ENCODE measurements around the gene COBLL1.

Gene COBLL1

DNA sequence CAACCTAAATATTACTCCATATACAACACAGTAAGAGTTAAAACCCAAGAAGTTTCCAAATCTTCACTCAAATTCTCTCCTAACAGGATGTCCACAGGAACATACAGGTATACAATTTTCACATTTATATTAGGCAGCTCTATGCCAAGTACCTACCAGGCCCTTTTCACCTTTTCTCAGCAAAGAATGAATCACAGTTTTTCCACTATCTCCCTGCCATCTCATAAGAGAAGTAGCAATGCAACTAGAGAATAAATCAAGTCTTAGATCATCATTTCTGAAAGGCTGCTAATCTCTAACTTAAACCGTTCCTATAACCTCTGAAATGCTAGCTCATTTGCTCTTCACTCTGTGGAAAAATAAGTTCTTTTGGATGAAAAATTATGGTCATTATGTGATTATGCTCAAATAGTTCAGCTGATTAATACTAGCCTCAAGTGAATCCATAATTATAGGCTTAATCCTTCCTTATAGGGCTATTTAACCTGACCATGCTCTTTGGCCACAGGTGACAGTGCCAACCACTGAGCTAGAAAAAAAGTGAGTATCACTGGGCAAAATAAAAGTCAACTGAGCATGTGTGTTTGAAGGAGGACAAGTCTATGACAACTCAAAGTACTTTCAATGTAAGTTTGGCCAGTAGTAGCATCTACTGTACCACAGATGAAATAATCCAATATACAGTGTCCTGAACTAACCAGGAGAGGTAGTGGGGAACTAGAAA is 79.7 kb downstream of the COBLL1 start:
- TF ChIP-seq EP300 (IDR thresholded peaks at IDR 0.05; ENCODE audit: borderline replicate concordance) (no peak), FOXM1 (IDR thresholded peaks at IDR 0.05; ENCODE audit: borderline replicate concordance, low read depth) (no peak), EGR1 (IDR thresholded peaks at IDR 0.05) (no peak), RAD21 (IDR thresholded peaks at IDR 0.05; ENCODE audit: low read depth) (no peak), TAF1 (IDR thresholded peaks at IDR 0.05; ENCODE audit: low read depth) (no peak), TEAD4 (IDR thresholded peaks at IDR 0.05) (no peak), CREB1 (IDR thresholded peaks at IDR 0.05; ENCODE audit: low read depth) (no peak), TCF12 (IDR thresholded peaks at IDR 0.05; ENCODE audit: low read depth) (no peak), CEBPB (IDR thresholded peaks at IDR 0.05) (no peak), NFIC (IDR thresholded peaks at IDR 0.05) (no peak), REST (IDR thresholded peaks at IDR 0.05; ENCODE audit: low read depth) (no peak), YY1 (IDR thresholded peaks at IDR 0.05; ENCODE audit: low read depth) (no peak), ZBTB7A (IDR thresholded peaks at IDR 0.05; ENCODE audit: low read depth) (no peak)
- TF ChIP-seq, protein P1, sequence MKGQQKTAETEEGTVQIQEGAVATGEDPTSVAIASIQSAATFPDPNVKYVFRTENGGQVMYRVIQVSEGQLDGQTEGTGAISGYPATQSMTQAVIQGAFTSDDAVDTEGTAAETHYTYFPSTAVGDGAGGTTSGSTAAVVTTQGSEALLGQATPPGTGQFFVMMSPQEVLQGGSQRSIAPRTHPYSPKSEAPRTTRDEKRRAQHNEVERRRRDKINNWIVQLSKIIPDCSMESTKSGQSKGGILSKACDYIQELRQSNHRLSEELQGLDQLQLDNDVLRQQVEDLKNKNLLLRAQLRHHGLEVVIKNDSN (IDR thresholded peaks at IDR 0.05), result no peak
- TF ChIP-seq, protein P2, sequence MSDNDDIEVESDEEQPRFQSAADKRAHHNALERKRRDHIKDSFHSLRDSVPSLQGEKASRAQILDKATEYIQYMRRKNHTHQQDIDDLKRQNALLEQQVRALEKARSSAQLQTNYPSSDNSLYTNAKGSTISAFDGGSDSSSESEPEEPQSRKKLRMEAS (IDR thresholded peaks at IDR 0.05), result no peak

- TF ChIP-seq RAD21 (IDR thresholded peaks at IDR 0.05; ENCODE audit: low read depth), result no peak
- no peak for TF ChIP-seq YY1 (IDR thresholded peaks at IDR 0.05; ENCODE audit: low read depth)
- no peak for TF ChIP-seq REST (IDR thresholded peaks at IDR 0.05; ENCODE audit: low read depth)
- TF ChIP-seq NFIC (IDR thresholded peaks at IDR 0.05), result no peak
- TF ChIP-seq, protein P2 (IDR thresholded peaks at IDR 0.05), result no peak
- TF ChIP-seq ZBTB7A (IDR thresholded peaks at IDR 0.05; ENCODE audit: low read depth), result no peak
- no peak for TF ChIP-seq TEAD4 (IDR thresholded peaks at IDR 0.05)
- no peak for TF ChIP-seq EP300 (IDR thresholded peaks at IDR 0.05; ENCODE audit: borderline replicate concordance)
- TF ChIP-seq, protein P1 (IDR thresholded peaks at IDR 0.05), result no peak
- no peak for TF ChIP-seq TCF12 (IDR thresholded peaks at IDR 0.05; ENCODE audit: low read depth)
- no peak for TF ChIP-seq CEBPB (IDR thresholded peaks at IDR 0.05)
- no peak for TF ChIP-seq TAF1 (IDR thresholded peaks at IDR 0.05; ENCODE audit: low read depth)
- TF ChIP-seq CREB1 (IDR thresholded peaks at IDR 0.05; ENCODE audit: low read depth), result no peak
Observed at GRCh38 chr2:164760179-164760578, 81.4 kb downstream of the COBLL1 start.

GRCh38 chr2:164757934-164758695 is 83.5 kb downstream of the COBLL1 start:
- TF ChIP-seq RAD21 (IDR thresholded peaks at IDR 0.05; ENCODE audit: low read depth), result no peak
- TF ChIP-seq NFIC (IDR thresholded peaks at IDR 0.05), result no peak
- TF ChIP-seq EP300 (IDR thresholded peaks at IDR 0.05; ENCODE audit: borderline replicate concordance), result no peak
- TF ChIP-seq TEAD4 (IDR thresholded peaks at IDR 0.05), result no peak
- no peak for TF ChIP-seq ZBTB7A (IDR thresholded peaks at IDR 0.05; ENCODE audit: low read depth)
- no peak for TF ChIP-seq CEBPB (IDR thresholded peaks at IDR 0.05)
- TF ChIP-seq FOXM1 (IDR thresholded peaks at IDR 0.05; ENCODE audit: borderline replicate concordance, low read depth), result no peak
- no peak for TF ChIP-seq YY1 (IDR thresholded peaks at IDR 0.05; ENCODE audit: low read depth)
- TF ChIP-seq, protein P2 (IDR thresholded peaks at IDR 0.05), result no peak
- no peak for TF ChIP-seq TCF12 (IDR thresholded peaks at IDR 0.05; ENCODE audit: low read depth)
- TF ChIP-seq TAF1 (IDR thresholded peaks at IDR 0.05; ENCODE audit: low read depth), result no peak
- TF ChIP-seq CREB1 (IDR thresholded peaks at IDR 0.05; ENCODE audit: low read depth), result no peak
- TF ChIP-seq, protein P1 (IDR thresholded peaks at IDR 0.05), result no peak

GRCh38 chr2:164756773-164757172 is 84.8 kb downstream of the COBLL1 start:
- TF ChIP-seq EP300 (IDR thresholded peaks at IDR 0.05; ENCODE audit: borderline replicate concordance), result no peak
- no peak for TF ChIP-seq TCF12 (IDR thresholded peaks at IDR 0.05; ENCODE audit: low read depth)
- 0 out of 2 replicates have a peak, but pooled peaks have one; percentile 25 for TF ChIP-seq CEBPB (IDR thresholded peaks at IDR 0.05)
- no peak for TF ChIP-seq EGR1 (IDR thresholded peaks at IDR 0.05)

All from Ishikawa (cell line).